HG02884 (cell line): ENCODE data around the gene ABCC9.
"Not testable (repeated sequence)": the region's sequence is repeated elsewhere in the genome, so short reads cannot be mapped to it uniquely, and the experiment has no call there.

Experiments
- ATAC-seq: cut with Tn5 transposase; IDR thresholded peaks from one replicate; pipeline ENCODE4 v1.9.1; 2021; ENCODE audit warnings: mild to moderate bottlenecking, moderate library complexity; ENCODE audit not compliant: unreplicated experiment

Gene ABCC9

DNA sequence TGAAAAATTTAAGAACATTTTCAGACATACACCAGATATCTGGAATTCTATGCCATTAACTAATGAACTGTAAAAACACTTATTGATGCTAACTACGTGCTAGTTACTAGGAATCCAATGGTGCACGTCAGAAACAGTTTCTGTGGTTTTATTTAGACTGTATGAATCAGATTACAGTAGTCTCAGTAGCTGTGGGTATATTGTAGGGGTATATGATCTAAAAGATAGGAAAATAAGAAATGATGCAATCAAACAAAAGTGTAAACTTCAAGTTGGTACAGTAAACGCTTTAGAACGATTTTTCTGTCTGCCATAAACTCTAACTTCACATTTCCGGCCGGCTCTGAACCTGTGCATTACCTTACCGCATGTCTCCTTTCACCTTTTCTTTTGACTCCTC, 2.3 kb downstream of the ABCC9 start:
- no peak for ATAC-seq

DNA sequence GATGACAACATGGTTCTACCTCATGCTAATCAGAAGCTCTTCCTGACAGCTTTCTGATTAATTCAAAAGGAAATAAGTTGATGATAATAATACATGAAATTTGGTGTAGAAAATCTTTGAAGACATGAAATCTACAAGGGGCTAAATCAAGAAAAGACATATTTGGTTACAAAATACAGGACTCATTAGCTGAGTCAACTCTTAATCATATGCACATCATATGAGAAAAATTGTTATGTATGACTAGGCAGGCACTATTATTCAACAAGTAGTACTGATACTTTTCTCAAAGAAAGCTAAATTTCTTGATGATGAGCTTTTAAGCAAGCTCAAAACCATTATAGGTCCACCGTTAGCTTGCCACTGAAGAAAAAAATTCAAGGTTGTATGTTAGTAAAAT, 7.1 kb downstream of the ABCC9 start:
- no peak for ATAC-seq

DNA sequence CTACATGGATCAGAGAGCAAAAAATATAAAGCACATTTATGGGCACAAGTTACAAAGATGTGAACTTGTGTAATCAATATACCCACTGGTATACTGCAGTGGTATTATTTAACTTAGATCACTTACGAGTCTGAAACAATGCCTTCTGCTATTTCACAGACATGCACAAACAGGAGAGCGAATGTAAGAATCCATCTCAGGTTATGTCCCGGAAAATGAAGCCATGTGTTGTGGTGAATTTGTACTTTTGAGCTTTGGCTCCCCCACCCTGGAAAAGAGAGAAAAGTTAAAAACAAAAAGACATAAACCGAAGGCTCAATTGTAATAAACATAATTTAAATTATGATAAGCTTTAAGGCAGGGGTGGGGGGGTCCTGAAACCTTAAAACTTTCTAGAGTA, 7.6 kb downstream of the ABCC9 start:
- no peak for ATAC-seq

DNA sequence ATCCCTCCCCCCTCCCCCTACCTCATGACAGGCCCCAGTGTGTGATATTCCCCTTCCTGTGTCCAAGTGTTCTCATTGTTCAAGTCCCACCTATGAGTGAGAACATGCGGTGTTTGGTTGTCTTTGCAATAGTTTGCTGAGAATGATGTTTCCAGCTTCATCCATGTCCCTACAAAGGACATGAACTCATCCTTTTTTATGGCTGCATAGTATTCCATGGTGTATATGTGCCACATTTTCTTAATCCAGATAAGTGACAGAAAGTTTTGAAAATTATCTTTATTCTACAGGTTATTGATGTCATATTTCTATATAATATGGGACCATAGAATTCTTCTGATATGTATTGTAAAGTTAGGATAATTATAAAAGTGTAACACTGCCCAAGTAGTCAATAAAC, 11.3 kb downstream of the ABCC9 start:
- ATAC-seq = not testable (repeated sequence)

DNA sequence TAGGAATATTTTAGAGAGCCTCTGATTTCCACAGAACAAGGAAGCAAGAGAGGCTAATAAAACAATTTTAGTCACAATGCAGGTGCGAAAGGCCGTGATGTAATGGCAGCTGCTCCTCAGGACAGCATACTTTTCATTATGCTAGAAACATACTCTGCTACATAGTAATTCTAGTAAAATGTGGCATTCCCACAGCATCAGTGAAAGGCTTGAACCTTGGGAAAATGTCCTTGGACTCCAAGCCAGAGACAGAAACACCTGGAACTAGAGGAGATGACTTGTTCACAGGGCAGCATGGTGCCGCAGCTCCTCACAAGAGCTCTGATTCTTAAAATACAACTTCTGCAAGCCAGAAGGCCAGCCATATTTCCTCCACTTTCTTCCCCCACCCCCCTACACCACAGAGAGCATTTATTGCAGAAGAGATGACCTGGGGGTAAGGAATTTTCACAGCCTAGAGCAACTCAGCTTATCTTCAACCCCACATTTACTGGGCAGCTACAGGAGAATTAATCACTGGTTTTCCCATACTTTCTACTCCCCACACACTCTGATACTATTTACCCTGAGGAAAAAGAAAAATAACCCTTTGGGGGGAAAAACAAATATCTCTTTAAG, 15.8 kb downstream of the ABCC9 start:
- no peak for ATAC-seq

DNA sequence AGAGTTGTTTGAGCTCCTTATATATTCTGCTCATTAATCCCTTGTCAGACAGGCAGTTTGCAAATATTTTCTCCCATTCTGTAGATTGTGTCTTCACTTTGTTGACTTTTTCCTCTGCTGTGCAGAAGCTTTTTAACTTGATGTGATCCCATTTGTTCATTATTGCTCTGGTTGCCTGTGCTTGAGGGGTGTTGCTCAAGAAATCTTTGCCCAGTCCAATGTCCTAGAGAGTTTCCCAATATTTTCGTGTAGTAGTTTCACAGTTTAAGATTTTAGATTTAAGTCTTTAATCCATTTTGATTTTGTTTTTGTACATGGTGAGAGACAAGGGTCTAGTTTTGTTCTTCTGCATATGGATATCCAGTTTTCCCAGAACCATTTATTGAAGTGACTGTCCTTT, 19.8 kb downstream of the ABCC9 start:
- ATAC-seq = no peak

DNA sequence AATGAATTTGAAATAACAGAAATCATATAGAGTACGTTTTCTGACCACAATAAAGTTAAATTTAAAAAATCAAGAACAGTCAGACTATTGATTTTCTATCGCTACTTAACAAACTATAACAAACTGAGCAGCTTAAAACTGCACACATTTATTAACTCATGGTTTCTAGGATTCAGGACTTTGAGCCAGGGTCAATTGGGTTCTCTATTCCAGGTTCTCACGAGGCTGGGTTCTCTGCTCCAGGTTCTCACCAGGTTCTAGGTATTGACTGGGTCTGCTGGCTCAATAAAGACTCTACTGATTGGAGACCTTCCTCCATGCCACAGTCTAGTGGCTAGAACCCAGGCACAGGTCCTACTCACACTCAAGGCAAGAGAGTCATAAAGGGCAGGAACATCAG, 22.8 kb downstream of the ABCC9 start:
- no peak for ATAC-seq

DNA sequence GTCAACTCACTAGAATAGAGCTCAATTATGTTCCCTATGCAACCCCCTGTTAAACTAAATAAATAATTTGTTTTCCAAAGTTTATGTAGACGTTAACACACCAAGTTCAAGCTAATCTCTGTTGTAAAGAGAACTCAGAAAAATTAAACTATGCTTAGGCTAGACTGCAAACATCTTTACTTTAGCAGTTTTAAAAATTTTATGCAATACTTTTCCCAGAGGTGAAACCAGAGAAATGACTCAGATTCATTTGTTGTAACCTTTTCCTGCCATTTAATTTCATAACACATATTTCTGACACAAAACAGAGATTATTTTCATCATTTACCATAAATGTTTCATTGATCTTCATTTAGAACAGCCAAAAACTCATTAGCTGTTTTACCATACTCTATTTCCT, 27.4 kb downstream of the ABCC9 start:
- ATAC-seq = no peak

DNA sequence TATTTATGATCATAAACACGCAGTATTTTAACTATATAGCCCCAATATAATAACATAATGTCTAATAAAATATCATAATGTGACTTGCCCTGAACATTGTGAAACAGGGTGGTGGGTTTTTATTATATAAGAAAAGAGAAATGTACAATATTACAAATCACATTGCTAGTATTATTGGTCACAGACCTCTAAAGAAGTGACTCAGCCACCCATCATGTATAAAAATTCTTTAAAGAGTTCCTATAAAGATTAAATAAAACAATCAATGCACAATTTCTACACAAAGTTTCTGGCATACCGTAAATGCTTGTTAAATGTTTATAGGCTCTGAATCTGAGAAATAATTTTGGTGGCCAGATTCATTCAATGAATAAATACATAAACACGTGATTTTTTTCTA, 28.9 kb downstream of the ABCC9 start:
- ATAC-seq = no peak

DNA sequence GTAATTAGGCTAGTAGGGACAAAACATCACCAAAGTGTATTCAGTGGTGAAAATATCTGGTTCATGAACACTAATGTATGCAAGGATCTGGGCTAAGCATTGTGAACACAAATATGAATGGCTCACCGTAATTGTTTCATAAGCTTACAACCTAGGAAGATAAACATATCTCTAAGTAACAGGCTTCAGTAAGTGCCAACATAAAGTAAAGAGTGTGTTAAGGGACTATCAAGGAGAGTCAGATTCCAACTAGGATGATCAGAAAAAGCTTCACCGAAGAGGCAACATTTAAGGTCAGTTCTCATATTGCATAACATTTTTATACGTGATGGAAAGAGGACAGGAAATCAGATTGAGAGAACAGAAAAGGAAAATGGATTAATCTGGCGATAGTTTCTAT, 29.4 kb downstream of the ABCC9 start:
- no peak for ATAC-seq

DNA sequence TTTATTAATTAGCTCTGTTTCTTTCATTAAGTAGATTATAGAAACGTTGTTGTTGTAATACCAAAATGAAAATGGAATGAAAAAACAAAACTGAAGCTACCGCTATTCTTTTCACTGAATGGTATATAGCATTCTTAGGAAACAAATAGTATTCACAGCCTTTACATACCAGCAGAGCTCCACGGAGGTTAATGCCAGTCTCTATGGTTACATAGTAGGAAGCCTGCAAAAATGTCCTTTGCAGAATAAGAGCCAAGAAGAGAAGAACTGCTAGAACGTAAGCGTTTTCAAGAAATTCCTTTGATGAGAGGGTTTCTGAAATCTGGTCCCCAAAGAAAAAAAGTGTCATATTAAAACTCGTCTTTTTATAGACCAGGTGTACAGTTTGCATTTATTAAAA, 30.6 kb downstream of the ABCC9 start:
- ATAC-seq = no peak

DNA sequence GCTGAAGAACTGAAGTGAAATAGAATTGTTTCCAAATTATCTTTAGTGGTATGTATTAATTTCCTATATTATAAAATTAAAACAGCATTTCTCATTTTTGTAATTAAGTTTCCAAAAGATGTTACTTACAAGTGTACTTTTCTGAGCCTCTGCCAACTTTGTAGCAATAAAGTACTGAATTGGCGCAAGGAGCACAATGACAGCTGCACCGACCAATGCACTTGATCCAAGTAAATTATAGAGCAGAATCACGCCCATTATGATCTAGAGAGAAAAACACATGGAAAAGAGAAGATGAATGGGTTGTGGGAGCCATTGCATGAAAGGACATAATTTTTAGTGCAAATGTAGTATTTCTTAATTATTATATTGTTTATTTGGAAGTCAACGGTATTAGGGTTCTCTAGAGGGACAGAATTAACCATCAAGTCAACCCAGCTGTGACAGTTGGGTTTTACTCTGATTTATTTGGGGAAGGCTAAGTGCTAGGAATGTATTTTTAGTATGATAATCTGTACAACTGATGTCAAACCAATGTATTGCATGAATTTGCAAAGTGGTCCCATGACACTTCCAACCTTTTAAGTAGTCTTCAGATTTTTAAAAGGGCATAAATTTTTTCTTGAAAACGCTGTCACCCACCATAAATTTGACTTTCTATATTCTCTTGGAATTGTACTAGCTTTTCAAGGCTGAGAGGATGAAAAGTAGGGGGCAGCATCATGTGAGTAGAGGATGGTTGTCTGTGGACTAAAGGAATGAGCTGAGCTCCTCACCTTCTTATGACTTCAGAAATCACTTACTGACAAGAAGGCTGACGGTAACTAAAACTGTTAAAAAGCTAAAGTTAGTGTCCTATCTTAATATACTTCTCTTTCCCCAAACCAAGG, 33.0 kb downstream of the ABCC9 start:
- ATAC-seq = no peak

DNA sequence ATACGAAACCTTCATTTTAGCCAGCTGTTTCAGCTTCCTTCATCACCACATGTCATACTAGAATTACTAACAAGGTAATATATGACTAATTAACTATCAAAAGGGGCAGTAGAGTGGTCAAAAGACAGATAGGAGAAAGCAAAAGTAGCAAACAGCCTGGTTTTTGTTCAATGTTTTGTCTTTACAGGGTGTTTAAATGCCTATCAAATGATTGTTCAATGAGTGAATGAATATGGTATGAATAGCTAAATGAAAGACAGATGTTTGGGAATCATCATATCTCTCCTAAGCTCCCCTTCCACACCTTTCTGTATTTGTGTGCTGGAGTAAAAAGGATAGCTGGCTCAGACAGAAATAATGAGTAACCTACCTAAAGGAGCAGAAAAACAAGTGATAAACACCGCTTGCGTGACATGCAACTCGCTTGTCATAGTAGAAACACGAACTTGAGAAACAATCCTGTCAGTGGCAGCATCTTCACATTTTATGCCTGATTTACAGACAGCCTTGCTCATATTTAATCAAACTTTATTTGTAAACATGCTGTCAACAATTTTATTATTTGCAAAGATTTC, 34.2 kb downstream of the ABCC9 start:
- no peak for ATAC-seq

DNA sequence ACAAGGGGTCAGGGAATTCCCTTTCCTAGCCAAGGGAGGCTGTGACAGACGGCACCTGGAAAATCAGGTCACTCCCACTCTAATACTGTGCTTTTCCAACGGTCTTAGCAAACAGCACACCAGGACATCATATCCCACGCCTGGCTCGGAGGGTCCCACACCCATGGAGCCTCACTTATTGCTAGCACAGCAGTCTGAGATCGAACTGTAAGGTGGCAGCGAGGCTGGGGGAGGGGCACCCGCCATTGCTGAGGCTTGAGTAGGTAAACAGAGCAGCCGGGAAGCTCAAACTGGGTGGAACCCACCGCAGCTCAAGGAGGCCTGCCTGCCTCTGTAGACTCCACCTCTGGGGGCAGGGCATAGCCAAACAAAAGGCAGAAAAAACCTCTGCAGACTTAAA, 41.7 kb downstream of the ABCC9 start:
- ATAC-seq = not testable (repeated sequence)

DNA sequence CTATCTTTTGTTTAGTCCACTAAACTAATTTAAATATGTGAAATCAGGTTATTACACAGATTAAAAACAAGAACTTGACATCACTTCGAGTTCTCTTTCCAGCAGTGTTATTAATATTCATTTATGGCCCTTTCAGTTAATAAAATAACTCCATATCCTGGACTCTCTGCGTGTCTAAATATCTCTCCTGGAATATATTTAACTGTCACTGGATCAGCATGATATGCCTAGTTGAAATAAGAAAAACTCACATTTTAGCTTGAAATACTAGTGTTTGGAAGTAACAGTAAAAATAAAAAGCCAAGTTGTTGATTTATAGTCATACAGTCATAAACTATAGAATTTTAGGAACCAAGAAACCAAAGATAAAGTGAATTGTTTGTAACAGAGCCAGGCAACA, 45.6 kb downstream of the ABCC9 start:
- ATAC-seq = no peak

DNA sequence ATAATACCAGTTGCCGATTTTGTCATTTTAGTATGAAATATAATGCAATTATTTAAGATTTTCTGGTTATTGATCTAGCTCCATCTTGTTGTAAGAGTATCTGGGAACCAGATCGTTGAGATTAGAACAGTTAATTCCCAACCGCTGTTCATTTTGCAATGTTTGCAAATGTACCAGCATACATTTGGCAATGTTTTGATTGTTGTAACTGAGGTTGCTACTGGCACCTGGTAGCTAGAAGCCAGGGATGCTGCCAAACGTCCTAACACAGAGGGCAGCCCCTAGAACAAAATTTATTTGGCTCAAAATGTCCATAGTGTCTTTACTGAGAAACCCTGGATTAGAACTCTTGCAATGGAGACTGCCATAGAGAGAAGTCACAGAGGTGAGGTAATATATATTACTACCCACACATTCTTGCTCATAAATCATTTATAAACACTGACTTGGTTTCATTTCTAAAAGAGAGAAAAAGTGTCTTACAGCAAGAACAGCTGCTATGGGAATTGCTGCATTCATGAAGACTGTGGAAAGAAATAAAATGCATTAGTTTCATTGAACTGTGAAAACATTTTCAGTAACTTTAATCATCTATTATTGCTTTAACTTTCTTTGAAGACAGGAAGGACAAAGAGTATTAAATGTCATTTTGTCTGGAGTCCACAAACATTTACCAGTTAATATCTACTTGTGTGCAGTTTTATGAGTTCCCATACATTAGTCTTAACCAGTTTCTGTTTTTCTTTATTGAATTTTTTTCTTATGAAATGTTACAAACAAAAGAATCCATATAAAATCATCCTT, 46.2 kb downstream of the ABCC9 start:
- ATAC-seq = no peak

DNA sequence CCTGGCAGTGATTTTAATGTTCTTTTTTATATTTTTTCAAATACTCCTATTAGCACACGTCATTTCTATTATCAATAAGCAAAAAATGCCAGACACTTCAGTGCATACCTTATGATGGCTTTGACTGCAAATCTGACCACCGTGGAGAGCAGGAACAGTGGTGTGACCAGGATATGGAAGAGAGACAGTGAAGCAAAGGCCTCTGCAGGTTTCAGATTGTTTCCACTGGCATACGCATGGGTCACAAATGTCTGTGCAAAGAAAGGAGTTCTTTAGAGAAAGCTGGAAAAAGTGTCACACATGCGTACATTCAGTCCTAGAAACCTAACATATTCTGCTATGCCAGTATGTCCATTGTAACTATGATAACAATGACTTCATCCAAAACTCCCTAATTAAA, 47.3 kb downstream of the ABCC9 start:
- ATAC-seq = no peak

DNA sequence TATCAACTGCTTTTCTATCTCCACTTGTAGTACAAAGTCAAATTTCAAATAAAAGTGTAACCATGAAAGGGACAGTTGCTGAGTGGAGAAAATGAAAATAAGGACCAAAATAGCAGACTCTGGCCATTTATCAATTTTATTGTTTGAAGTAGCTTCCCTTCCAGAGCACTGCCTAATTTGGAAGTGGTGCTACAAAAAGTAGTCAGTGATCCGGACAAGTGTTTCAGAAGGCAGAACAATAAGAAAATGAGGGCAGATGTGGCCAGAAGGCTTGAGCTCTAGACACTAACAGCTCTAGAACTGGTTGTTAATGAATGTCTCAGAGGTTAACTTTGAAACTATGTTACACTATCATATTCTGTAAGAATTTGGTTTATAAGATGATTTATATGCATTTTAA, 48.9 kb downstream of the ABCC9 start:
- ATAC-seq = no peak

DNA sequence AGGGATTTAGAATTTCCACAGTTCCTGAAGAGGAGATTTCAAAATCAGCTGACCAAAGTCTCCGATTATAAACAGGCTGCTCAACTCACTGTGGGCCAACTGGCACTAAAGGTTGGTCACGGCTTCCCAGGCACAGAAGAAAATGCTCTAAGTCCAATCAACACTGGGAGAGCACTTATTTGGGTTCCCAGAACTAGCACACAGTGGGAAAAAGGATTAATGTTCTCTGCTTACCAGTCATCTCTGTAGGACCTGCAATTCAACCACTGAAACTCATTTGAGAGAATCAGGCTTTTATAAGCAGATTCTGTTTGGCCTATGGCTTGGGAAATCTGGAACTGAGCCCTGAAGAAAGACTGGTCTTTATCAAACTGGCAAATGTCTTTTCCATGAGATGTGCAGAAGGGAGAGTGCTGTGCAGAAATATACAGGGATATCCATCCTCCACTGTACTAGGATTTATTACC, 49.4 kb downstream of the ABCC9 start:
- no peak for ATAC-seq

DNA sequence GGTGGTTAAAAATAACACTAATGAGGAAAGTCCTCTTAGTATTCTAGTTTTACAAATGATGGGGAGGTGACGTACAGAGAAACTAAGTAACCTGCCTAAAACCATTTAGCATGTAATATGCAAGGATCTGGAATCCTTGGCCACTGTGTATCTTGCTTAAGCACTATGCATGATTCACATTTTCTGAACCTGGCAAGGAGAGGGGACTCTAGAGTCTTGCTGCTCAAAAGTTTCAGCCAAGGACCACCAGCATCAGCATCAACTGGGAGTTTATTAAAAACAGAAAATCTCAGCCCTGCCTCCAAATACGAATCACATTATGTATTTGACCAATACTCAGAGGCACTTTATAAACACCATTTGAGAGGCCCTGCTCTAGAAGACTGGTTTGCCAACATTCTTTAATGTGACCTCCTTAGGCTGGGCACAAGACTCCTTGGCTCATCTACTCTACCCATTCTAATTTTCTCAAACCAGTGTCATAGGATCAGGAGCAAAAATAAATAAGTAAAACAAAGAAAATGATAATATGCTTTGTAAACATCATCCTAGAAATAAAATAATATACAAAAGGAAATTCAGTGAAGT, 52.9 kb downstream of the ABCC9 start:
- ATAC-seq = no peak

DNA sequence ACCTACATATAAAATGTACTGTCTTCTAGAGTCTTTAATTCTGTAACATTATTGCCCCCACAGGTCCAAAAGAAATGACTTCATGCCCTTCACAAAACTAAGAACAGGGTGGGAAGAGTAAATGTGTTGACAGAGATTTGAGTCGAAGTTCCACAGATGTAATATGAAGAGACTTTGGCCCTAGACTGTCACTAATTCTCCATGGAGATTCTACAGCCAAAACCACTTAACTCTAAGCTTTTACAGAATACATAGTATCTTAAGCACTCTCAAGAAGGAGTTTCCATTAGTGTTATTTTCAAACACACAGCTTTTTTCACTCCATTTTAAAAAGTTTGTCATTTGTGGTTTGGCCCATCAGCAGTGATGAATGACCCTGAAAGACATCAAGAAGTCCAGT, 56.3 kb downstream of the ABCC9 start:
- no peak for ATAC-seq
